ENCODE measurements around the gene FAM110D. TPM values are rescaled to one million over a fixed set of nuclear protein-coding genes. Genes with fewer than 3 reads are reported as not detected.

FAM110D gene
- total RNA-seq, 2 donors from 2014 or later = 4.5 to 4.7 TPM

GRCh38 chr1:26180010-26180506 is 21.2 kb downstream of the FAM110D start:
- no peak for DNase-seq (ENCODE audit: low spot score)
- intact Hi-C loops (cut with DNase I) = no loop called here

- intact Hi-C loops (cut with DNase I) = no loop called here
- no peak for DNase-seq (ENCODE audit: low spot score)
These were observed 22.9 kb downstream of the FAM110D start for GRCh38 chr1:26181586-26182382.

GRCh38 chr1:26182383-26182696 is 23.5 kb downstream of the FAM110D start:
- DNase-seq (ENCODE audit: low spot score) = no peak
- intact Hi-C loops (cut with DNase I) = no loop called here

GRCh38 chr1:26184086-26184485 is 25.2 kb downstream of the FAM110D start:
- intact Hi-C loops (cut with DNase I) = no loop called here
- no peak for DNase-seq (ENCODE audit: low spot score)

GRCh38 chr1:26184883-26185282 is 26.0 kb downstream of the FAM110D start:
- no peak for DNase-seq (ENCODE audit: low spot score)
- intact Hi-C loops (cut with DNase I) = no loop called here

GRCh38 chr1:26187882-26188281 is 29.0 kb downstream of the FAM110D start:
- DNase-seq (ENCODE audit: low spot score) = no peak
- intact Hi-C loops (cut with DNase I) = no loop called here

- intact Hi-C loops (cut with DNase I) = no loop called here
- DNase-seq (ENCODE audit: low spot score) = no peak
These were observed 29.6 kb downstream of the FAM110D start for GRCh38 chr1:26188477-26188876.

- no peak for DNase-seq (ENCODE audit: low spot score)
- intact Hi-C loops (cut with DNase I) = no loop called here
These were observed 30.5 kb downstream of the FAM110D start for GRCh38 chr1:26189331-26189730.

- intact Hi-C loops (cut with DNase I) = no loop called here
These were observed 30.9 kb downstream of the FAM110D start for GRCh38 chr1:26189751-26190275.

GRCh38 chr1:26190373-26190987 is 31.6 kb downstream of the FAM110D start, which contains the start of gene CATSPER4:
Gene CATSPER4 (plus strand): TSS chr1:26190602. CDS start chr1:26190628, 26 bp downstream.
- DNase-seq (ENCODE audit: low spot score) = no peak
- intact Hi-C loops (cut with DNase I) = no loop called here

More at GRCh38 chr1:26189751-26190275, 30.9 kb downstream of the FAM110D start:
- no peak for DNase-seq (ENCODE audit: low spot score)

- intact Hi-C loops (cut with DNase I) = no loop called here
- no peak for DNase-seq (ENCODE audit: low spot score)
These were observed 32.9 kb downstream of the FAM110D start for GRCh38 chr1:26191739-26192138.

- intact Hi-C loops (cut with DNase I) = no loop called here
- no peak for DNase-seq (ENCODE audit: low spot score)
These were observed 36.9 kb downstream of the FAM110D start for GRCh38 chr1:26195805-26196204.

GRCh38 chr1:26197301-26197700 is 38.4 kb downstream of the FAM110D start:
- DNase-seq (ENCODE audit: low spot score) = no peak
- intact Hi-C loops (cut with DNase I) = no loop called here

- intact Hi-C loops (cut with DNase I) = no loop called here
- DNase-seq (ENCODE audit: low spot score) = no peak
These were observed 38.9 kb downstream of the FAM110D start for GRCh38 chr1:26197813-26198212.

- no peak for DNase-seq (ENCODE audit: low spot score)
- intact Hi-C loops (cut with DNase I) = no loop called here
These were observed 41.5 kb downstream of the FAM110D start for GRCh38 chr1:26200413-26200812.

- intact Hi-C loops (cut with DNase I) = no loop called here
These were observed 44.9 kb downstream of the FAM110D start for GRCh38 chr1:26203642-26204318.

GRCh38 chr1:26210147-26210870 is 51.4 kb downstream of the FAM110D start:
- intact Hi-C loops (cut with DNase I) = no loop called here
- DNase-seq (ENCODE audit: low spot score) = no peak

More at GRCh38 chr1:26203642-26204318, 44.9 kb downstream of the FAM110D start:
- DNase-seq (ENCODE audit: low spot score) = no peak

- peak; percentile 22 for DNase-seq (ENCODE audit: low spot score)
- intact Hi-C loops (cut with DNase I) = no loop called here
These were observed 53.8 kb downstream of the FAM110D start for GRCh38 chr1:26212726-26213125.

GRCh38 chr1:26213335-26213905 is 54.5 kb downstream of the FAM110D start:
- DNase-seq (ENCODE audit: low spot score) = peak; percentile 10
- intact Hi-C loops (cut with DNase I) = no loop called here

All from posterior vena cava (tissue), 2 donors.